GM18873 (cell line): ENCODE measurements around the gene FAM229B.
"Not testable (repeated sequence)": the region's sequence is repeated elsewhere in the genome, so short reads cannot be mapped to it uniquely, and the experiment has no call there.

Experiments used
- ATAC-seq: cut with Tn5 transposase; IDR thresholded peaks from one replicate; pipeline ENCODE4 v1.9.1; 2021; ENCODE audit warnings: mild to moderate bottlenecking, moderate library complexity, moderate number of reproducible peaks; ENCODE audit not compliant: unreplicated experiment, low FRiP score

Gene FAM229B

GRCh38 chr6:112087136-112087911 lies at the start of gene FAM229B, which contains the start of gene TUBE1:
TSS of gene FAM229B (plus strand) at chr6:112087591. CDS start at chr6:112099284, 11,693 bp downstream.
TSS of gene TUBE1 (minus strand) at chr6:112087482. CDS start at chr6:112087434, 48 bp downstream.
- ATAC-seq: peak; percentile 98

GRCh38 chr6:112037783-112038216 lies 49.6 kb upstream of the FAM229B start:
- no peak for ATAC-seq

GRCh38 chr6:112038268-112038667 lies 49.1 kb upstream of the FAM229B start:
- ATAC-seq: no peak

GRCh38 chr6:112038756-112039430 lies 48.5 kb upstream of the FAM229B start:
- no peak for ATAC-seq

GRCh38 chr6:112039431-112039770 lies 48.0 kb upstream of the FAM229B start:
- no peak for ATAC-seq

- ATAC-seq: no peak
Observed at GRCh38 chr6:112040956-112041355, 46.4 kb upstream of the FAM229B start.

- ATAC-seq: no peak
Observed at GRCh38 chr6:112041535-112041934, 45.9 kb upstream of the FAM229B start.

GRCh38 chr6:112043032-112044007 lies 44.1 kb upstream of the FAM229B start:
- ATAC-seq: peak; percentile 95

- no peak for ATAC-seq
Observed at GRCh38 chr6:112044196-112044595, 43.2 kb upstream of the FAM229B start.

- ATAC-seq: no peak
Observed at GRCh38 chr6:112044856-112045255, 42.5 kb upstream of the FAM229B start.

- ATAC-seq: not testable (repeated sequence)
Observed at GRCh38 chr6:112047523-112047922, 39.9 kb upstream of the FAM229B start.

GRCh38 chr6:112049026-112049799 lies 38.2 kb upstream of the FAM229B start:
- no peak for ATAC-seq

- ATAC-seq: no peak
Observed at GRCh38 chr6:112049996-112050395, 37.4 kb upstream of the FAM229B start.

- no peak for ATAC-seq
Observed at GRCh38 chr6:112050429-112050828, 37.0 kb upstream of the FAM229B start.

- ATAC-seq: not testable (repeated sequence)
Observed at GRCh38 chr6:112051251-112051740, 36.1 kb upstream of the FAM229B start.

- ATAC-seq: no peak
Observed at GRCh38 chr6:112054001-112054400, 33.4 kb upstream of the FAM229B start, which contains the start of gene CCN6. TSS of gene CCN6 (plus strand) at chr6:112054104. CDS start at chr6:112054358, 254 bp downstream.

- ATAC-seq: no peak
Observed at GRCh38 chr6:112054555-112055190, 32.7 kb upstream of the FAM229B start.

- no peak for ATAC-seq
Observed at GRCh38 chr6:112058243-112059032, 29.0 kb upstream of the FAM229B start.
